Subcutaneous adipose tissue (tissue), 4 donors: ENCODE measurements around the gene TMBIM1. TPM values are rescaled to one million over a fixed set of nuclear protein-coding genes. Genes with fewer than 3 reads are reported as not detected.

ENCODE experiments used
- CTCF ChIP-seq: fragments of 450-650 bp; IDR thresholded peaks from one replicate; pipeline ENCODE4 v1.5.1; 2016; ENCODE audit warnings: low read depth, mild to moderate bottlenecking, control low read depth, antibody characterized with exemption, moderate library complexity
- total RNA-seq, 4 donors: library from RNA; depleted of rRNA; stranded (reverse); fragments of >200 nt; gene quantifications; one replicate each; pipeline ENCODE4 v1.1.0, GENCODE V29; 2016

The TMBIM1 gene
- total RNA-seq, 4 donors from 2014 or later: 246 to 398 (median 281) TPM

DNA sequence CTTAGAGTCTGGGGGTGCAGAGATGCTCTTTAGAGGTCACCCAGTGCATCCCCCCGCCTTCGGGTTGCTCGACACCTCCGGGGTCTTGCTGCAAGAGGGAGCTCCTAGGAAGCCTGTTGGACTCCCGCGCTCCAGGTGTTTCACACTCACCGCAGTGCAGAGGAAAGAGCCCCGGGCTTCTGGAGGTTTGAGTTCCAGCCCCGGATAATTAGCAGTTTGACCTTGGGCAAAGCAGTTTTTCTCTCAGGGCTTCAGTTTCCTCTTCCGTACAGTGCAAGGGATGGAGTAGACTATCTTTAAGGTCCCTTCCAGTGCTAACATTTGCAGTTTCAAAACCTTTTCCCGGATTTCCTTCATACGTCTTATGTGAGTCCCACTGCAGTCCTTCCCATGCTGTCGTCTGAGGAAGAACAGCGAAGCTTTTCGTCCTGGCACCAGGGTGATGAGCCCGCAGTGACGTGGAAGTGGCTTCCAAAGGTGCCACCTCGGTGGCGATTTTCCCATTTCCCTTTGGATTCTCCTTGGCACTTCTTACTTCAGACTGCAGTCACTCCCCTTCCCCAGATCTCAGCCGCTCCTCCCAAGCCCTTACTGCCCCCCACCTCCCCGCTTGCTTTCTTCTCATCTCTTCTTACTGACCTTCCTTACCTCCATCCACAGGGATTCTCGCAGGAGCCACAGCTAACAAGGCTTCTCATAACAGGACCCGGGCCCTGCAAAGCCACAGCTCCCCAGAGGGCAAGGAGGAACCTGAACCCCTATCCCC is 21.4 kb downstream of the TMBIM1 start:
- TF ChIP-seq CTCF: no peak

DNA sequence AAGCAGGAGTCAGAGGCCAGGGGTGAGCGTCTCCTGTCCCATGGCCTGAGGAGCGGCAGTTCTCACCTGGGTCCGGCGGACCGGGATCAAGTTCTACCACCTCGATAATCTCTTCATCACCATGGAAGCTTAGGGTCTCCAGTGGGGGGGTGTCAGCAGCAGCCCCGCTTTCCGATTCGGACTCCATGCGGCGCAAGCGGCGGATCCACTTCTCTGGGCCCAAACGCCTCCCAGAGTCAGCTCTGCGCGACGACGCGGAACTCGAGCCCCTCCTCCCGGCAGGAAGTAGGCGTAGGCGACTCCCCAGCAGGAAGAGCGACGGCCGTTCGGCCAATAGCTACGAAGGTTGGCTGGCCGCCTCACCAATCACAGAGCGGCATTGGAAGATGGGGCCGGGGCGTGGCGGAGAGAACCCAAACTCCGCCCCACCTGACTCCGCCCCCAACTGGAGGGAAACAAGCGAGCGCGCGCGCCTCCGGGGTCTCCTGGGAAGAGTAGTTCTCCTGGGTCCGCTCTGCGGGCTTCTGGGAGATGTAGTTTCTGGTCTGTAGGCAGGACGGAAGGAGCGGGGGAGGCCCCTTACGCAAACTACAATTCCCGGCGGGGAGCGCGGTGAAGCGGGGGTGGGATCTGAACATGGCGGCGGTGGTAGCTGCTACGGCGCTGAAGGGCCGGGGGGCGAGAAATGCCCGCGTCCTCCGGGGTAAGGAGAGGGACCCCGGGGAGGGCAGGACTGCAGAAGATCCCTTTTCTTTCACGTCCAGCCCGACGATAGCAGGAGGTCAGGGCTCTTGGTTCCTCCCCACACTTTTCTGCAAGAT is 22.2 kb downstream of the TMBIM1 start, which contains the start of the genes AAMP and PNKD:
TSS of gene AAMP (minus strand) at position 238 of the 821 bp plus-strand sequence. CDS start at position 187, 51 bp downstream.
TSS of gene PNKD (plus strand) at position 620 of the 821 bp plus-strand sequence. CDS start at position 637, 17 bp downstream.
- TF ChIP-seq CTCF: no peak

DNA sequence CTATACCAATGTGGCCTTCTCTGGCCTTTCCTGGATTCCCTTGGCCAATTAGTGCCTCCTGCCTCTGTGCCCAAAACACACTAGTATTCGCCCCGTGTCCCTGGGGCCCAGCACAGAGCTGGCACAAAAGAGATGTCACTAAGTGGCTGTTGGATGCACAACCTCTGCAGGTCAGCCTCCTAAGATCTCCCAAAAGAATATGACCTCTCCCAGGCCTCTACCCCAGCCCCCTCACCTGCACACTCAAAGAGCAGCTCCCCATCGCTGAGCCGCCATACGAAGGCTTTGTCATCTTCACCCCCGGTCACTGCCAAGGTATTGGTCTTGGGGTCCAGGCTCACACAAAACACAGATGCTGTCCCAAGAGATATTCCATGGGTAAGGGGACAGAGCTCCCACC is 25.0 kb downstream of the TMBIM1 start:
- TF ChIP-seq CTCF: no peak

GRCh38 chr2:218266316-218266979 is 25.9 kb downstream of the TMBIM1 start:
- TF ChIP-seq CTCF: no peak

DNA sequence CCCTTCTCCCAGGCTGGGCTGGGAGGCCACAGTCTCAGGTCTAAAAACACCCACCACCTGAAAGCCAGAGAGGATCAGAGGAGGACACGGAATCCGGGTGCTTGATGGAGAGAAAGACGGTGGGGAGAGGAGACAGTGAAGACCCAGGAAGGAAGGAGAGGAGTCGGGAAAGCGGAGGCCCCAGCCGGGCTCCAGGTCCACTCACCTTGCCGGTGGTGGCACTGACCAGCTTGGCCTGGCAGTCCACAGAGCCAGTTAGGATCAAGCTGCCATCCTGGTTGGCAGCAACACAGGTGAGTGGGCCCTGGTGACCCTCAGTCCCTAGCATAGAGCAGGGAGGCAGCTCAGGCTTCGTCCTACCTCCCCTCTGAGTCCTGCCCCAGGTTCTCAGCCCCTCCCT is 26.7 kb downstream of the TMBIM1 start:
- no peak for TF ChIP-seq CTCF

- no peak for TF ChIP-seq CTCF
Measured at GRCh38 chr2:218264773-218265561, 27.3 kb downstream of the TMBIM1 start.
